ENCODE results near the gene ZNF568.

The ZNF568 gene

GRCh38 chr19:36986601-36987000, 70.5 kb downstream of the ZNF568 start:
- Histone ChIP-seq H2AFZ (ENCODE audit: low read depth, low read length) (no peak overlapping the region), H3K9me3 (ENCODE audit: insufficient read depth, low read length, severe bottlenecking) (no peaks in the 10 kb centered on the region), H3K4me3 (ENCODE audit: low read depth in 1 of 2, low read length in 2 of 2) (no peak overlapping the region)

GRCh38 chr19:36987091-36987490, 71.0 kb downstream of the ZNF568 start:
- Histone ChIP-seq H3K9me3 (ENCODE audit: insufficient read depth, low read length, severe bottlenecking) (no peaks in the 10 kb centered on the region), H3K4me3 (ENCODE audit: low read depth in 1 of 2, low read length in 2 of 2) (no peak overlapping the region), H3K9ac (ENCODE audit: low read depth, low read length) (no peak overlapping the region), H2AFZ (ENCODE audit: low read depth, low read length) (no peak overlapping the region), H3K79me2 (ENCODE audit: insufficient read depth, low read length) (no peaks in the 10 kb centered on the region), H3K4me2 (ENCODE audit: insufficient read depth, low read length) (no peak overlapping the region), H3K4me1 (ENCODE audit: insufficient read depth, low read length) (no peaks in the 10 kb centered on the region), H3K36me3 (ENCODE audit: insufficient read depth, low read length) (peaks cover 13% of the 10 kb centered on the region; the same call in 1 of the 2 replicates), H4K20me1 (ENCODE audit: insufficient read depth, low read length) (no peaks in the 10 kb centered on the region), H3K27ac (ENCODE audit: low read length) (no peak overlapping the region), H3K27me3 (ENCODE audit: insufficient read depth, low read length, poor library complexity) (no peaks in the 10 kb centered on the region)
- TF ChIP-seq CTCF (IDR thresholded peaks at IDR 0.05; ENCODE audit: borderline replicate concordance, extremely low read depth, low read length, poor library complexity, severe bottlenecking) (no peak), EZH2 (IDR thresholded peaks at IDR 0.05; ENCODE audit: borderline replicate concordance, low read depth, low read length, severe bottlenecking) (no peak)
- DNase-seq = no peak
- ATAC-seq (ENCODE audit: insufficient read depth, low read depth) = no peak

More at GRCh38 chr19:36986601-36987000, 70.5 kb downstream of the ZNF568 start:
- H3K27ac ChIP-seq (ENCODE audit: low read length) = no peak overlapping the region
- H3K79me2 ChIP-seq (ENCODE audit: insufficient read depth, low read length) = no peaks in the 10 kb centered on the region
- H3K9ac ChIP-seq (ENCODE audit: low read depth, low read length) = no peak overlapping the region
- no peaks in the 10 kb centered on the region for H3K4me1 ChIP-seq (ENCODE audit: insufficient read depth, low read length)
- H4K20me1 ChIP-seq (ENCODE audit: insufficient read depth, low read length) = no peaks in the 10 kb centered on the region
- TF ChIP-seq CTCF (IDR thresholded peaks at IDR 0.05; ENCODE audit: borderline replicate concordance, extremely low read depth, low read length, poor library complexity, severe bottlenecking) = no peak
- TF ChIP-seq EZH2 (IDR thresholded peaks at IDR 0.05; ENCODE audit: borderline replicate concordance, low read depth, low read length, severe bottlenecking) = no peak
- ATAC-seq (ENCODE audit: insufficient read depth, low read depth) (no peak), DNase-seq (no peak)
- no peaks in the 10 kb centered on the region for H3K27me3 ChIP-seq (ENCODE audit: insufficient read depth, low read length, poor library complexity)
- H3K36me3 ChIP-seq (ENCODE audit: insufficient read depth, low read length) = peaks cover 11% of the 10 kb centered on the region; the same call in 1 of the 2 replicates
- H3K4me2 ChIP-seq (ENCODE audit: insufficient read depth, low read length) = no peak overlapping the region

GRCh38 chr19:36997152-36997842, 81.2 kb downstream of the ZNF568 start:
- Histone ChIP-seq H3K9me3 (ENCODE audit: insufficient read depth, low read length, severe bottlenecking) (no peaks in the 10 kb centered on the region), H3K79me2 (ENCODE audit: insufficient read depth, low read length) (no peaks in the 10 kb centered on the region), H3K4me1 (ENCODE audit: insufficient read depth, low read length) (no peaks in the 10 kb centered on the region), H2AFZ (ENCODE audit: low read depth, low read length) (no peak overlapping the region), H3K4me2 (ENCODE audit: insufficient read depth, low read length) (no peak overlapping the region), H3K9ac (ENCODE audit: low read depth, low read length) (no peak overlapping the region), H3K36me3 (ENCODE audit: insufficient read depth, low read length) (peaks cover 43% of the 10 kb centered on the region), H3K27ac (ENCODE audit: low read length) (no peak overlapping the region), H3K4me3 (ENCODE audit: low read depth in 1 of 2, low read length in 2 of 2) (no peak overlapping the region), H4K20me1 (ENCODE audit: insufficient read depth, low read length) (no peaks in the 10 kb centered on the region), H3K27me3 (ENCODE audit: insufficient read depth, low read length, poor library complexity) (no peaks in the 10 kb centered on the region)
- DNase-seq (no peak), ATAC-seq (ENCODE audit: insufficient read depth, low read depth) (no peak)
- no peak for TF ChIP-seq CTCF (IDR thresholded peaks at IDR 0.05; ENCODE audit: borderline replicate concordance, extremely low read depth, low read length, poor library complexity, severe bottlenecking)
- TF ChIP-seq EZH2 (IDR thresholded peaks at IDR 0.05; ENCODE audit: borderline replicate concordance, low read depth, low read length, severe bottlenecking) = no peak
